NCI-H510A (cell line): ENCODE data around the gene NLRP6.
"Not testable (repeated sequence)": the region's sequence is repeated elsewhere in the genome, so short reads cannot be mapped to it uniquely, and the experiment has no call there.

Source experiments
- DNase-seq: peaks from one replicate; lab custom pipeline; 2025; lab: John Stamatoyannopoulos, UW

The NLRP6 gene

GRCh38 chr11:278001-278951, at the start of gene NLRP6:
Gene NLRP6 (plus strand): TSS chr11:278407. CDS start chr11:278570, 163 bp downstream.
- DNase-seq, result no peak

- DNase-seq, result no peak
Measured at GRCh38 chr11:230431-230830, 47.8 kb upstream of the NLRP6 start.

GRCh38 chr11:232783-233565, 45.2 kb upstream of the NLRP6 start:
- DNase-seq, result no peak

- DNase-seq, result no peak
Measured at GRCh38 chr11:235180-235579, 43.0 kb upstream of the NLRP6 start.

GRCh38 chr11:235609-235996, 42.6 kb upstream of the NLRP6 start:
- no peak for DNase-seq

- peak; percentile 19 for DNase-seq
Measured at GRCh38 chr11:235997-236773, 42.0 kb upstream of the NLRP6 start, which contains the start of gene SIRT3. Gene SIRT3 (minus strand): TSS chr11:236342. CDS start chr11:236328, 14 bp downstream.

- DNase-seq, result peak; percentile 25
Measured at GRCh38 chr11:236774-237767, 41.1 kb upstream of the NLRP6 start, which contains the start of gene PSMD13. Gene PSMD13 (plus strand): TSS chr11:236976. CDS start chr11:237050, 74 bp downstream.

- not testable (repeated sequence) for DNase-seq
Measured at GRCh38 chr11:238346-238745, 39.9 kb upstream of the NLRP6 start.

GRCh38 chr11:240315-240714, 37.9 kb upstream of the NLRP6 start:
- no peak for DNase-seq

- DNase-seq, result no peak
Measured at GRCh38 chr11:241634-242033, 36.6 kb upstream of the NLRP6 start.

- no peak for DNase-seq
Measured at GRCh38 chr11:244376-244775, 33.8 kb upstream of the NLRP6 start.

- no peak for DNase-seq
Measured at GRCh38 chr11:249062-249461, 29.1 kb upstream of the NLRP6 start.

- DNase-seq, result no peak
Measured at GRCh38 chr11:250274-250673, 27.9 kb upstream of the NLRP6 start.

- no peak for DNase-seq
Measured at GRCh38 chr11:250740-251299, 27.4 kb upstream of the NLRP6 start.

GRCh38 chr11:251550-251949, 26.7 kb upstream of the NLRP6 start:
- no peak for DNase-seq

- no peak for DNase-seq
Measured at GRCh38 chr11:252666-253065, 25.5 kb upstream of the NLRP6 start.

GRCh38 chr11:253160-253885, 24.9 kb upstream of the NLRP6 start:
- no peak for DNase-seq

GRCh38 chr11:253886-254270, 24.3 kb upstream of the NLRP6 start:
- DNase-seq, result no peak

GRCh38 chr11:255176-255575, 23.0 kb upstream of the NLRP6 start:
- DNase-seq, result no peak

- no peak for DNase-seq
Measured at GRCh38 chr11:255816-256215, 22.4 kb upstream of the NLRP6 start.
